ENCODE measurements around the gene RPS6KC1.

DNA sequence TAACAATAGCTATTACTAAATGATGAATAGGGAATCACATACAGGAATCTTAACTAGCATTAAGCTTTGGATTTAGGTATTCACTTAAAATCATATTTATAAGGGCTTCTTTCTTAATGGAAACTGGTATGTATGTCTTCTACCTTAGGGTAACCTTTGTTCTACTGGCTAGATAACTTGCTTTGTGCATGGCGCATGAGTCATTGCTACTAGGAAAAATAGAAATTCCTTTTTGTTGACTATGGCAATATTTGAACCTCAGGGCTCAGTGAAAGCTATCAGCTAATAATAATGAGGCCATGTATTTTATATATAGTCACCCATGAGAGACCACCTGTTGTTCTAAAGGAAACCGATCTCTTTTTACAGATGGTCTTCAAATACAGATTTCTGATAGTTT, 72.5 kb downstream of the RPS6KC1 start:
- TF ChIP-seq, protein P1, sequence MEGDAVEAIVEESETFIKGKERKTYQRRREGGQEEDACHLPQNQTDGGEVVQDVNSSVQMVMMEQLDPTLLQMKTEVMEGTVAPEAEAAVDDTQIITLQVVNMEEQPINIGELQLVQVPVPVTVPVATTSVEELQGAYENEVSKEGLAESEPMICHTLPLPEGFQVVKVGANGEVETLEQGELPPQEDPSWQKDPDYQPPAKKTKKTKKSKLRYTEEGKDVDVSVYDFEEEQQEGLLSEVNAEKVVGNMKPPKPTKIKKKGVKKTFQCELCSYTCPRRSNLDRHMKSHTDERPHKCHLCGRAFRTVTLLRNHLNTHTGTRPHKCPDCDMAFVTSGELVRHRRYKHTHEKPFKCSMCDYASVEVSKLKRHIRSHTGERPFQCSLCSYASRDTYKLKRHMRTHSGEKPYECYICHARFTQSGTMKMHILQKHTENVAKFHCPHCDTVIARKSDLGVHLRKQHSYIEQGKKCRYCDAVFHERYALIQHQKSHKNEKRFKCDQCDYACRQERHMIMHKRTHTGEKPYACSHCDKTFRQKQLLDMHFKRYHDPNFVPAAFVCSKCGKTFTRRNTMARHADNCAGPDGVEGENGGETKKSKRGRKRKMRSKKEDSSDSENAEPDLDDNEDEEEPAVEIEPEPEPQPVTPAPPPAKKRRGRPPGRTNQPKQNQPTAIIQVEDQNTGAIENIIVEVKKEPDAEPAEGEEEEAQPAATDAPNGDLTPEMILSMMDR (conservative IDR thresholded peaks at IDR 0.05), result no peak
- no peak for TF ChIP-seq EZH2 (IDR thresholded peaks at IDR 0.05; ENCODE audit: low read depth)

Measured in PC-9 (cell line).